ENCODE data around the gene TRPM3. TPM values are rescaled to one million over a fixed set of nuclear protein-coding genes. Genes with fewer than 3 reads are reported as not detected.
A peak's percentile ranks its signal among the peaks of the same experiment; 100 is the strongest.

The TRPM3 gene
- total RNA-seq, 1 donor from 2014 or later, result 0.13 TPM

- no peak for DNase-seq (ENCODE audit: low read depth in 2 of 2)
Measured at GRCh38 chr9:70488793-70489105, 632.7 kb downstream of the TRPM3 start.

- DNase-seq (ENCODE audit: low read depth in 2 of 2), result no peak
Measured at GRCh38 chr9:70488098-70488792, 633.2 kb downstream of the TRPM3 start.

- no peak for DNase-seq (ENCODE audit: low read depth in 2 of 2)
Measured at GRCh38 chr9:70486127-70486526, 635.3 kb downstream of the TRPM3 start.

- no peak for DNase-seq (ENCODE audit: low read depth in 2 of 2)
Measured at GRCh38 chr9:70485273-70485858, 636.1 kb downstream of the TRPM3 start.

- DNase-seq (ENCODE audit: low read depth in 2 of 2), result peak; percentile 74 to 84
Measured at GRCh38 chr9:70484232-70485130, 636.9 kb downstream of the TRPM3 start.

GRCh38 chr9:70481471-70481870, 640.0 kb downstream of the TRPM3 start:
- no peak for DNase-seq (ENCODE audit: low read depth in 2 of 2)

GRCh38 chr9:70480405-70480980, 640.9 kb downstream of the TRPM3 start:
- DNase-seq (ENCODE audit: low read depth in 2 of 2), result peak in 1 of 2 donors; percentile 64

- DNase-seq (ENCODE audit: low read depth in 2 of 2), result no peak
Measured at GRCh38 chr9:70479880-70480291, 641.5 kb downstream of the TRPM3 start.

All from dermis microvascular lymphatic vessel endothelial cell (primary cell).